ENCODE data around the gene YEATS2.
"Not testable (repeated sequence)": the region's sequence is repeated elsewhere in the genome, so short reads cannot be mapped to it uniquely, and the experiment has no call there.

YEATS2 gene

GRCh38 chr3:183718012-183718411, 20.4 kb downstream of the YEATS2 start:
- DNase-seq, result no peak

- no peak for DNase-seq
Observed at GRCh38 chr3:183725387-183725786, 27.8 kb downstream of the YEATS2 start.

- DNase-seq, result no peak
Observed at GRCh38 chr3:183728204-183728603, 30.6 kb downstream of the YEATS2 start.

DNA sequence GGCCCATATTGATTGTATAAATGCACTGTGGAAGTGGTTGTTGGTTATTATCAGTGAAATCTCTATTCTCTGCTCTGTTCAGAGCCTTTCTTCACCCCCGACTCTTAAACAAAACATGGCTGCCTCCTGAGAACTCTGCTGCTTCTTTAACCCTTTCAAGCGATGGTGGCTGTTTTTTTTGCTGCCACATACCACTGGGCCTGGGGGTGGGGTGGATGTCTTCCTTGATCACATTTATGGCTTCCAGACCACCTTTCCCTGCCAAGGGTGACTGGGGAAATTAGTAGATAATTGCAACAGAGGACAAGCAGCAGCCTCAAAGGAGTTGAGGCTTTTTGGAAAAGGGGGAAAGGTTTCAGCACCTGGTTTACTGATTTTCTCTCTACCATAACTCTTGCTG, 32.8 kb downstream of the YEATS2 start:
- no peak for DNase-seq

DNA sequence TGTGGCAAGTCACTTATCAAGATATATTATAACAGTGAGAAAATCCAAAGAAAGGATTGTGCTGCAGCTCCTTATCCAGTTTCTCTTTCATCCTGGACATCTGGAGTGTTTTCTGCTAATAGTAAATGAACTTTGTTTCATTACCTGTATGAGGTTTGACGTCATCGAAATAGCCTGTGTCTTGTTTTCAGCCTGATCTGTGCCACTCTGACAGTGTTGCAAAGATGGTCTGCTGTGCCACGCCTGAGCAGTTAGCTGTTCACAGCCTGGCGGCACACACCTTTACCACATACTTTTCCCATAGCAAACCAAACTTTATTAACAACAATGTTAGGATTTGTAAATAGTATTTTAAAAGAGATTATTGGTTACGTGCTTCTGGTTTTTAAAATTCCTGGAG, 34.0 kb downstream of the YEATS2 start:
- no peak for DNase-seq

DNA sequence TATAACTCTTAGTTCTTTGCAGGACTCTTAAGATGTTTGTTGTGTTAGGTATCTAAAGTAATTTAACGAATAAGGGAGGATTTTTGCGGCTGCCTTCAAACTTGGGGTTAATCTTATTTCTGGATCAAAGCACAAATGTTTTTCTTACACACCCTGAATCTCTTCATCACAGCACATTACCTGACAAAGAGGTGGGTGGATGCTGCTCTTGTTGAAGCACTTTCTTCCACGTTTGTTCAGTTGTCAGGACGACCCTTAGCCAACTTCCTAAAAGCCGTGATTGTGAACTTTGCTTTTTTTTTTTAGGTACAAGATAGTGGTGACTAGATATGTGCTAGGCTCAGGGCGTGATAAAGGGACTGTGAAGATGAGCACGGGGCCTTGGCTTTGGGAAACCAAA, 36.0 kb downstream of the YEATS2 start:
- DNase-seq, result no peak

DNA sequence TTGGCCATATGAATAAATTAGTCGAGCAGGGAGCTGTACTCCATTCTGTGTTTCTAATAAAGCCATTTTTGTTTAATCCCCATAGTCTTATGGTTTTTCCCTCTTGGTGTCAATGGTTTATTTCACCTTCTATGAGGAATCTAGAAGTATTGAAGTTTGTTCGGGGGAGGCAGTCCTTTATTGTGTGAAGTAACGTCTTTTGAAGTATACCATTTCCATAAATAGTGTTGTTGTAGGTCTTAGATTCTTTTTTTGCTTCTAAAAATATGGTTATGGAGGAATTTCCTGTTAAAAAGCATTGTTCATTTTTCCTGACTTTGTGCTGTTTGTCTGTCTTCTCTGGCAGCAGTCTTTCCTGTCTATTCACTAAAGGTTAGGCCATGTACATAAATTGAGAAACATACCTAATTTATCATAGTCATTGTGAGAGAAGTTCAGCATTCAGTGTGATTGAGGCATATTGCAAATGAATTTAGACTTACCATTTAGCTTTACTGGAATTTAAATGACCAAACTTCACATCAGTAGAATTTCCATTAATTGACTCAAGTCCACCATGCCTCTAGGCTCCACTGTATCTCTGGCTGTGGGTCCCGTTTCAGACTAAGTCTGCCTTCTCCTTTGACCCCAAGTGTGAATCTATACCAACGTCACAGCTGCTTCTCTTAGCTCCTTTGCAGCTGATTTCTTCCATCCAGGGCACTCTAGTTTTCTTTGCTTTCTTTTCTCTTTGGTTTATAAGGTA, 37.3 kb downstream of the YEATS2 start:
- no peak for DNase-seq

- DNase-seq, result no peak
Observed at GRCh38 chr3:183737116-183737515, 39.5 kb downstream of the YEATS2 start.

DNA sequence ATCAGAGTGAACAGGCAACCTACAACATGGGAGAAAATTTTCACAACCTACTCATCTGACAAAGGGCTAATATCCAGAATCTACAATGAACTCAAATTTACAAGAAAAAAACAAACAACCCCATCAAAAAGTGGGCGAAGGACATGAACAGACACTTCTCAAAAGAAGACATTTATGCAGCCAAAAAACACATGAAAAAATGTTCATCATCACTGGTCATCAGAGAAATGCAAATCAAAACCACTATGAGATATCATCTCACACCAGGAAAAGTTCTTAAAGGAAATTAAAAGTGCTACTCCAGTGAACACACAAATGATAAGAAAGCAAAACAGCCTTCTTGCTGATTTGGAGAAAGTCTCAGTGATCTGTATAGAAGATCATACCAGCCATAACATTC, 42.6 kb downstream of the YEATS2 start:
- not testable (repeated sequence) for DNase-seq

DNA sequence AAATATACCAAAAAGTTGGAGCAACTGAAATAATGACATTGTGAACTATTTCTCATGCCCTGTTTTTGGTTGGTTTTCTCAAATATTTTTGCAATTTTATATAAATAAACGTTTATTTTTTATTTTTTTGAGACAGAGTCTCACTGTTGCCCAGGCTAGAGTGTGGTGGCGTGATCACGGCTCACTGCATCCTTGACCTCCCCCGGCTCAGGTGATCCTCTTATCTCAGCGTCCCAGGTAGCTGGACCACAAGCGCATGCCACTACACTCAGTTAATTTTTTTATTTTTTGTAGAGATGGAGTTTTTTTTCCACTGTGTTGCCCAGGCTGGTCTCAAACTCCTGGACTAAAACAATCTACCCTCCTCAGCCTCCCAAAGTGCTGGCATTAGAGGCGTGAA, 45.6 kb downstream of the YEATS2 start:
- DNase-seq, result no peak

GRCh38 chr3:183745300-183746098, 47.9 kb downstream of the YEATS2 start:
- peak; percentile 76 for DNase-seq

DNA sequence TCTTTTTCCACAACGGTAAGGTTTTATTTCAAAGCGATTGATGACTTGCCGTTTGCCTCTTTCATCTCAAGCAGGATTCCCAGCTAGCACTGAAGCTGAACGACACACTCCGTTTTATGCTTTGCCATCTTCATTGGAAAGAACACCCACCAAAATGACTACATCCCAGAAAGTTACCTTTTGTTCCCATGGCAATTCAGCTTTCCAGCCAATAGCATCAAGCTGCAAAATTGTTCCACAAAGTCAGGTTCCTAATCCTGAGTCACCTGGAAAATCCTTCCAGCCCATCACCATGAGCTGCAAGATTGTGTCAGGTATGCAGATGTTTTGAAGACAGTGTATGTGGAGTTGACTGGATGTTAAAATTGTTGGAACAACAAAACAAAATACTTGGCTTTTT, 56.5 kb downstream of the YEATS2 start:
- DNase-seq, result no peak

- DNase-seq, result no peak
Observed at GRCh38 chr3:183762304-183762703, 64.7 kb downstream of the YEATS2 start.

DNA sequence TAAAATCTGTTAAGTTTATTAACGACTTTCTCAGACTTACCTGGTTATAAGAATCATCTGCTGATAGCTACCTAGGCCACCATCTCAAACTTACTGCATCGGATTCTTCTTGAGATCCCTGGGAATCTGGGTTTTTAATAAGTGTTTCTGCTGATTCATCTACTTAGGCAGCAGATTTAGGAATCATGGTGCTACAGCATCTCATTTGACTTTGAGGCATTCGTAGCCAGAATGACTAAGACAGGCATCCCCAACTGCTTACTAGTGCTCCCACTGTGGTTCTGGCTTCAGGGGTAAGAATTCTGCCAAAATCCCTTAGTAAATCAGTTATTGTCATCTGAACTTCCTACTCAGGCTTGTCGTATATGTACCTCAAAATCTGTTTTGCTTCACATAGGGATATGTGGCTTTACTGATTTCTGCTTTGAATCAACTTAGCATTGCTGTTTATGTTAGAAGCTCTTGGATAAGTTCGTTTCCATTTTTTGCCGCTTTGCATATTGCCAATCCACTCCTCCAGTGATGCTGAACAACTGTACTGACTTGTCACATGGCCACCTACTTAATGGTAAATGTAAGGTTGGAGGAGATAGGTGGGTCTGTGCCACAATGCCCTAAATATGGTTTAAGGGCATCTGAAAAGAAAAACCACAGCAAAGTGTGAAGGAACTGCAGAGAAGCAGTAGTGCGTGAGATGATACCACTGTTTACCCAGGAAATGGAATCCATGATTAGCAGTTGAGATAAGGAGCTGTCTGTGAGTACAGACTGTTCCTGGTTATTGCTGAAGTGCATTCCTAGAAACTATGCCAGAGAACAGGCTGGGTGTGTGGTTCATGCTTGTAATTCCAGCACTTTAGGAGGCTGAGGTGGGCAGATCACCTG, 67.5 kb downstream of the YEATS2 start:
- DNase-seq, result peak; percentile 80

DNA sequence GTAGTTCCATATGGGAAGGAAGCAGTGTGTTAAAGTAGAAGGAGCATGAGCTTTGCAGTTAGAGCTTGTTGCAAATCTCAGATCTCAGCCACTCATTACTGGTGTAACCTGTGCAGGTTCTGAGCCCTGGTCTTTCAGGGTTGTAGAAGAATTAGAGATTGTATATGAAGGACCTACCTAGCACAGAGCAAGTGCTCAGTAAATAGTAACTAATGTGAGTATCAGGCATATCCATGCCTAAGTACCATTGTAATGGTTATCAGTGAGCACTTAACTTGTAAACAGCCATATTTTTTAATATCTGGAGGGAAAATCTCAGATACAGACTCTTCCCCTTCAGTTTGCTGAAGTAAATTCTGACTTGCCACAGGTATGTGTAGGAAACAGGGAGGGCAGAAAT, 68.5 kb downstream of the YEATS2 start:
- no peak for DNase-seq

GRCh38 chr3:183766745-183767606, 69.4 kb downstream of the YEATS2 start:
- peak; percentile 70 for DNase-seq

- DNase-seq, result no peak
Observed at GRCh38 chr3:183768114-183768513, 70.5 kb downstream of the YEATS2 start.

DNA sequence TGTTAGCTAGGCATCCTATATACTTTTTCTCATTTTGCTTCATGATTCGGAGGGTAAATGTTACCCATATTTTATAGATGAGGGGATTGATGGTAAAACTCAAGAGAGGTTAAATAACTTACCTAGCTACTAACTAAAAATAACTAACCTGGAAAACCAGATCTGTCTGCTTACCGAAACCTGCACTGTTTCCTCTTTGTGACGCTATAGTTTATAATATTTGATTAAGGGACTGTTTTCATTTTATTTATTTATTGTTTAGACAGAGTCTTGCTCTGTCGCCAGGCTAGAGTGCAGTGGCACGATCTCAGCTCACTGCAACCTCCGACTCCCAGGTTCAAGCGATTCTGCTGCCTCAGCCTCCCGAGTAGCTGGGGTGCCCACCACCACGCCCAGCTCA, 71.9 kb downstream of the YEATS2 start:
- DNase-seq, result no peak

DNA sequence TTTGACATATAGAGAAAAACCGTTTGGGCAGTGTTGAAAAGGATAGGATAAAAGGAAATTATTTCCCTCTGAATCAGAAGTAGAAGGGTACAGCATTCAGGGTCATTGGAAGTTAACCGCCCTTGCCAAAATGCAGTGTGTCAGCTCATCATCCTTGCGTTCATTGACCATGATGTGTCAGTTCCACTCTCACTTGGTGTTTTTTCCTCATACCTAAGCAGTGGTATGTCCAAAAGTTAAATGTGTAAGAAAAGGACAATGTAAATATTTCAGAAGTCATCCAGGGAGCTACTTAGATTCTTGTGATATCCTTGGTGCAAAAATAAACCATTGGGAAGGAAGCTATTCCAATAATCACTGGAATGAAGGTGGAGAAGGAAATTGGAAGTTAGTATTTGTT, 77.0 kb downstream of the YEATS2 start:
- DNase-seq, result peak; percentile 87

- DNase-seq, result no peak
Observed at GRCh38 chr3:183775781-183776180, 78.2 kb downstream of the YEATS2 start.

DNA sequence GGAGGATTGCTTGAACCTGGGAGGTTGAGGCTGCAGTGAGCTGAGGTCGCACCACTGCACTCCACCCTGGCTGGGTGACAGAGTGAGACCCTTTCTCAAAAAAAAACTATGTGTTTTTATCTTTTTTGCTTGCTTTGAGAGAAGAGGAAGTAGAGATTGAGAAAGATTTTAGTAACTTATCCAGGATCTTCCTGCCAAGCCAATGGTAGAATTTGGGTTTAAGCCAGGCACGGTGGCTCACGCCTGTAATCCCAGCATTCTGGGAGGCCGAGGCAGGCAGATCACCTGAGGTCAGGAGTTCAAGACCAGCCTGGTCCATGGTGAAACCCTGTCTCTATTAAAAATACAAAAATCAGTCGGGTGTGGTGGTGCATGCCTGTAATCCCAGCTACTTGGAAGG, 78.9 kb downstream of the YEATS2 start:
- DNase-seq, result not testable (repeated sequence)

GRCh38 chr3:183777016-183777618, 79.5 kb downstream of the YEATS2 start:
- DNase-seq, result no peak

Measured in EL (cell line).